Naive thymus-derived CD4-positive, alpha-beta T cell (primary cell): ENCODE results near the gene RPL35A. TPM values are rescaled to one million over a fixed set of nuclear protein-coding genes. Genes with fewer than 3 reads are reported as not detected.
"Not testable (repeated sequence)": the region's sequence is repeated elsewhere in the genome, so short reads cannot be mapped to it uniquely, and the experiment has no call there.

ENCODE experiments used
- ATAC-seq: fragments of 150-1000 bp; cut with Tn5 transposase; 2 replicates; pipeline ENCODE4 v1.10.0; 2021; ENCODE audit warnings: mild to moderate bottlenecking, moderate library complexity
- CTCF ChIA-PET: fragments of 350-600 bp; sonication (Branson Sonifier 250); formaldehyde crosslinking; loops from one replicate; lab custom pipeline; 2021; ENCODE audit warnings: antibody characterized with exemption; lab: Charles Lee
- POLR2A ChIA-PET: fragments of 350-600 bp; sonication (Branson Sonifier 250); formaldehyde crosslinking; loops from one replicate; lab custom pipeline; 2021; ENCODE audit warnings: antibody characterized with exemption, inconsistent platforms; lab: Charles Lee
- DNase-seq, 9 donors: peaks; one replicate each; pipeline versions ENCODE4 v3.0.0 to v3.0.0-alpha.2; 2020 to 2022; ENCODE audit warnings: mixed read lengths in 1 of 9
- H3K27ac ChIP-seq: one replicate; pipeline ENCODE4 v1.7.0; 2013; ENCODE audit warnings: mild to moderate bottlenecking, low read depth, low read length, moderate library complexity
- H3K27me3 ChIP-seq, 2 donors: one replicate each; pipeline ENCODE4 v1.7.0; 2013; ENCODE audit warnings: low read length in 2 of 2, mild to moderate bottlenecking in 2 of 2, moderate library complexity in 2 of 2; ENCODE audit not compliant: control insufficient read depth in 2 of 2, insufficient read depth in 2 of 2
- H3K36me3 ChIP-seq, 3 experiments: 1 replicate in 2 of 3; 2 replicates in 1 of 3; pipeline ENCODE4 v1.7.0; 2013; ENCODE audit warnings: low read length in 3 of 3, mild to moderate bottlenecking in 3 of 3, moderate library complexity in 1 of 3; ENCODE audit not compliant: insufficient read depth in 3 of 3, control insufficient read depth in 2 of 3
- H3K4me1 ChIP-seq, 2 donors: one replicate each; pipeline ENCODE4 v1.7.0; 2013; ENCODE audit warnings: low read length in 2 of 2, mild to moderate bottlenecking in 2 of 2, moderate library complexity in 1 of 2; ENCODE audit not compliant: control insufficient read depth in 2 of 2, insufficient read depth in 2 of 2
- H3K4me3 ChIP-seq: 2 replicates; pipeline ENCODE4 v1.7.0; 2013; ENCODE audit warnings: mild to moderate bottlenecking, low read length
- H3K9me3 ChIP-seq, 3 experiments: 1 replicate in 2 of 3; 2 replicates in 1 of 3; pipeline ENCODE4 v1.7.0; 2013; ENCODE audit warnings: low read length in 3 of 3; ENCODE audit not compliant: control insufficient read depth in 2 of 3
- H3K27ac Mint-ChIP-seq, 9 donors: one replicate each; pipeline ENCODE4 v1.8.0; 2020 to 2022; ENCODE audit warnings: mixed read lengths in 9 of 9, mild to moderate bottlenecking in 8 of 9, moderate library complexity in 5 of 9, inconsistent platforms in 2 of 9
- H3K27me3 Mint-ChIP-seq, 5 donors: one replicate each; pipeline ENCODE4 v1.8.0; 2021 to 2022; ENCODE audit warnings: mixed read lengths in 5 of 5, mild to moderate bottlenecking in 1 of 5
- H3K36me3 Mint-ChIP-seq, 5 donors: one replicate each; pipeline ENCODE4 v1.8.0; 2020 to 2022; ENCODE audit warnings: mixed read lengths in 5 of 5, mild to moderate bottlenecking in 3 of 5, inconsistent platforms in 1 of 5
- H3K4me1 Mint-ChIP-seq, 7 donors: one replicate each; pipeline ENCODE4 v1.8.0; 2020 to 2022; ENCODE audit warnings: mixed read lengths in 7 of 7, mild to moderate bottlenecking in 3 of 7, inconsistent platforms in 1 of 7
- H3K4me3 Mint-ChIP-seq, 10 donors: one replicate each; pipeline ENCODE4 v1.8.0; 2020 to 2022; ENCODE audit warnings: mild to moderate bottlenecking in 10 of 10, mixed read lengths in 10 of 10, moderate library complexity in 6 of 10, inconsistent platforms in 2 of 10
- H3K9me3 Mint-ChIP-seq, 11 donors: one replicate each; pipeline ENCODE4 v1.8.0; 2020 to 2022; ENCODE audit warnings: mixed read lengths in 11 of 11, mild to moderate bottlenecking in 4 of 11, inconsistent platforms in 1 of 11, moderate library complexity in 1 of 11
- intact Hi-C, 2 donors: fragments of 100-400 bp; cut with micrococcal nuclease; formaldehyde crosslinking; loops; one replicate each; pipeline ENCODE4 v1.15.1; 2023
- polyA plus RNA-seq, 2 donors: library from polyadenylated mRNA; unstranded; fragments of 300-500 nt; fragmentation: Illumina TruSeq; gene quantifications; one replicate each; pipeline ENCODE4 v1.2.3, GENCODE V29; 2021
- total RNA-seq, 6 experiments: library from RNA in 5 of 6; stranded (reverse) in 5 of 6; gene quantifications; 1 replicate in 5 of 6; 2 replicates in 1 of 6; pipeline ENCODE4 v1.2.3 and lab custom pipeline; 2021 to 2026

RPL35A gene
- total and polyA plus RNA-seq, 7 experiments from 2014 or later: 1,070 to 2,760 (median 1,979) TPM

DNA sequence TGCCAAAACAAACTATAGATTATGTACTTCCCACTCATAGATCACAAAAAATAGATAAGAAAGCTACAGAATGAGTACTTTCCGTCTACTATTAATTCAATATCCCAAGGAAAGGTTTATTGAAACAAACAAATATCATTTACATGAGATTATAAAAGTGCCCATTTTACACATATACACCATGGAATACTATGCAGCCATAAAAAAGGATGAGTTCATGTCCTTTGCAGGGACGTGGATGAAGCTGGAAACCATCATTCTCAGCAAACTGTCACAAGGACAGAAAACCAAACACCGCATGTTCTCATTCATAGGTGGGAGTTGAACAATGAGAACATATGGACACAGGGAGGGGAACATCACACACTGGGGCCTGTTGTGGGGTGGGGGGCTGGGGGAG is 22.4 kb upstream of the RPL35A start:
- H3K27ac Mint-ChIP-seq, H3K4me3 Mint-ChIP-seq, H3K4me1 ChIP-seq, ATAC-seq, H3K27me3 Mint-ChIP-seq, H3K9me3 ChIP-seq, H3K27me3 ChIP-seq, H3K4me3 ChIP-seq, intact Hi-C loops, H3K4me1 Mint-ChIP-seq, H3K36me3 ChIP-seq, H3K27ac ChIP-seq, H3K9me3 Mint-ChIP-seq, DNase-seq: not testable (repeated sequence)
- ChIA-PET CTCF (interaction anchor here (0.6 kb wide), 1 partner anchor 741 kb away, joined by 3 read pairs; no protein-coding TSS in a partner anchor), POLR2A (interaction anchor here (0.6 kb wide), 1 partner anchor 217 kb away, joined by 4 read pairs; no protein-coding TSS in a partner anchor)
- peaks cover 14 to 53% (median 31%) of the 10 kb centered on the region in 5 donors for H3K36me3 Mint-ChIP-seq

DNA sequence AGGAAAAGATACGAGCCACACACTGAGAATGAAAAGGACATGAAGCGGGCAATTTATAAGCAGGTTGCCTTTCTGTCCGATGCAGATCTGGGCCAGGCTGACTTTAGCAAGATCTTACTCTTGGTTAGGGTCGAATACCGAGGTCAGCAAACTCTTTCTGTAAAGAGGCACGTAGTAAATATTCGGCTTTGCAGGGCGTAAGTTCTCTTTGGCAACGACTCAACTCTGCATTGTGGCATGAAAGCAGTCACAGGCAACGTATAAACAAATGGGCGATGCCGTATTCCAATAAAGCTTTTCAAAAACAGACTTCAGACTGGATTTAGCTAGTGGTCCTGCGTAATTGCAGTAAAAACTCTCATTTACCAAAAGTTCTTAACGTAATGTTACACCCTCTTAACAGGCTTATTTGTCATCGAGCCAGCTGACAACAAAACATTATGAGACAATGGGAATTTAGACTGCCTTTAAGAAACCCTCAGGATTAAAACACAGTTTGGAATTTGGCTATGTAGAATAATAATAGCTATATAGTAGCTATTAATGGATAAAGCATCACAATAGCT is 13.1 kb upstream of the RPL35A start:
- Histone ChIP-seq H3K27ac (no peak overlapping the region), H3K4me1 (no peaks in the 10 kb centered on the region), H3K27me3 (no peaks in the 10 kb centered on the region), H3K9me3 (no peaks in the 10 kb centered on the region), H3K4me3 (no peak overlapping the region), H3K36me3 (no peaks in the 10 kb centered on the region)
- ATAC-seq (no peak), DNase-seq (no peak)
- no peaks in the 10 kb centered on the region for H3K9me3 Mint-ChIP-seq
- no peaks in the 10 kb centered on the region for H3K27me3 Mint-ChIP-seq
- ChIA-PET CTCF (no interaction called here), POLR2A (interaction anchor here (0.5 kb wide), 1 partner anchor 14 kb away, joined by 3 read pairs; no protein-coding TSS in a partner anchor)
- H3K4me3 Mint-ChIP-seq: no peak overlapping the region
- peaks cover 0 to 6% (median 0%) of the 10 kb centered on the region in 7 donors for H3K4me1 Mint-ChIP-seq
- no peak overlapping the region for H3K27ac Mint-ChIP-seq
- H3K36me3 Mint-ChIP-seq: peaks cover 0 to 17% (median 8%) of the 10 kb centered on the region in 5 donors
- intact Hi-C loops: no loop called here

DNA sequence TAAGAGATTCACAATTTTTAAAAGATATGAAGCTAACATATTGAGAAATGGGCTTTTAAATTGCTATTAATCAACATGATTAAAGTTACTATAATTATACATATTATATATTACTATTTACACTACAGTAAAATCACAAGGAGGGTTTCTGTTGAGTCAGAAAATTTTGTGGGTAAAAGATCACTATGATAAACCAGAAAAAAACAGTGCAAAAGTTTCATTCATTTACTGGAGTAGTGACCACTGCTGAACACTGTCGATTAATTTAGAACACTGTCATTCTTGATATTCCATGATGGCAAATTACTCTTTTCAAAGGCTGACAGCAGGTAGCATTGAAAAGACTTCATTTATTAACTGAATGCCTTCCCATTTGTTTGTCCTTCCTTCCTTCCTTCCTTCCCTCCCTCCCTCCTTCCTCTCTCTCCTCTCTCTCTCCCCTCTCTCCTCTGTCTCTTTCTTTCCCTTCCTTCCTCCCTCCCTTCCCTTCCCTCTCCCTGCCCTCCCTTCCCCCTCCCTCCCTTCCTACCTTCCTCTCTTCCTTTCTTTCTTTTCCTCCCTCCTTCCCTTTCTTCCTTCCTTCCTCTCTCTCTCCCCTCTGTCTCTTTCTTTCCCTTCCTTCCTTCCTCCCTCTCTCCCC is 9.1 kb upstream of the RPL35A start:
- H3K27ac ChIP-seq: no peak overlapping the region
- no peaks in the 10 kb centered on the region for H3K36me3 ChIP-seq
- H3K4me1 ChIP-seq: no peaks in the 10 kb centered on the region
- Mint-ChIP-seq H3K9me3 (no peaks in the 10 kb centered on the region), H3K4me3 (no peak overlapping the region), H3K36me3 (peaks cover 0 to 24% (median 8%) of the 10 kb centered on the region in 5 donors), H3K27ac (no peak overlapping the region), H3K4me1 (peaks cover 0 to 6% (median 0%) of the 10 kb centered on the region in 7 donors), H3K27me3 (no peaks in the 10 kb centered on the region)
- DNase-seq (no peak), ATAC-seq (no peak)
- ChIA-PET POLR2A (no interaction called here), CTCF (interaction anchor here (0.6 kb wide), 1 partner anchor 191 kb away, joined by 3 read pairs; no protein-coding TSS in a partner anchor)
- H3K27me3 ChIP-seq: no peaks in the 10 kb centered on the region
- no peak overlapping the region for H3K4me3 ChIP-seq
- H3K9me3 ChIP-seq: no peaks in the 10 kb centered on the region
- intact Hi-C loops: loop anchor here in 1 of 2 donors (10.0 kb wide), 1 partner anchor 346 kb away; no protein-coding TSS in a partner anchor

DNA sequence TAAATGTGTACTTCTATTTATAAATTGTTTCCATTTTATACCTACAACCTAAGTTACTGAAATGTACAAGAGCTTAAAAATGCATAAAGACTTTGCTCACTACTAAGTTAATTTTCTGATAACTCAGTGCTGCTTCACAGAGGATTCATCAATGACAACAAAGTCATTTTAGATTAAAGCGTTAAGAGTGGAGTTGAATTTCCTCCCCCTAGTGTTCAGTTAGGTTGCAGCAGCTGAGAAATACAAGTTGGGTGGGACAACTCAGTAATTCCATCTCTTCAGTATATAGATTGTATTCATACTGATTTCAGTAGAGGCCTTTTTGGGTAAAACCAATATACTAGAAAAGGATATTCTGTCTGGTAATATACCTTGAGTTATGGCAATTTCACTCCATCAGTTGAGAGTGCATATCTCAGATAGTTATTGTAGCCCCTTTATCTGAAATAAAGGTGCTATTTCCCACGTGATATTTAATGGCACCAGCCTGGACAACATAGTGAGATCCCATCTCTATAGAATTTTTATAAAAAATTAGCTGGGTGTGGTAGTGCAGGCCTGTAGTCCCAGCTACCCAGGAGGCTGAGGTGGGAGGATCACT is 6.9 kb upstream of the RPL35A start:
- no peak overlapping the region for H3K4me3 Mint-ChIP-seq
- no peak overlapping the region for H3K4me3 ChIP-seq
- peaks cover 0 to 8% (median 0%) of the 10 kb centered on the region in 7 donors for H3K4me1 Mint-ChIP-seq
- H3K9me3 Mint-ChIP-seq: no peaks in the 10 kb centered on the region
- peaks cover 0 to 19% (median 8%) of the 10 kb centered on the region in 5 donors for H3K36me3 Mint-ChIP-seq
- DNase-seq (peak in 7 of 9 donors; percentile 24 to 63 (median 48)), ATAC-seq (peak; percentile 82)
- no peaks in the 10 kb centered on the region for H3K36me3 ChIP-seq
- H3K27me3 Mint-ChIP-seq: peaks cover 0 to 2% (median 0%) of the 10 kb centered on the region in 5 donors
- intact Hi-C loops: loop anchor here (1.0 to 10.0 kb wide), 3 partner anchors 37 to 348 kb away; no protein-coding TSS in a partner anchor
- H3K27ac Mint-ChIP-seq: no peak overlapping the region
- no peaks in the 10 kb centered on the region for H3K4me1 ChIP-seq
- CTCF ChIA-PET: interaction anchor here (0.6 to 0.9 kb wide), 3 partner anchors 37 to 624 kb away, joined by 4 to 8 read pairs (median 5); no protein-coding TSS in a partner anchor
- no peaks in the 10 kb centered on the region for H3K27me3 ChIP-seq
- POLR2A ChIA-PET: no interaction called here
- no peak overlapping the region for H3K27ac ChIP-seq
- H3K9me3 ChIP-seq: no peaks in the 10 kb centered on the region

DNA sequence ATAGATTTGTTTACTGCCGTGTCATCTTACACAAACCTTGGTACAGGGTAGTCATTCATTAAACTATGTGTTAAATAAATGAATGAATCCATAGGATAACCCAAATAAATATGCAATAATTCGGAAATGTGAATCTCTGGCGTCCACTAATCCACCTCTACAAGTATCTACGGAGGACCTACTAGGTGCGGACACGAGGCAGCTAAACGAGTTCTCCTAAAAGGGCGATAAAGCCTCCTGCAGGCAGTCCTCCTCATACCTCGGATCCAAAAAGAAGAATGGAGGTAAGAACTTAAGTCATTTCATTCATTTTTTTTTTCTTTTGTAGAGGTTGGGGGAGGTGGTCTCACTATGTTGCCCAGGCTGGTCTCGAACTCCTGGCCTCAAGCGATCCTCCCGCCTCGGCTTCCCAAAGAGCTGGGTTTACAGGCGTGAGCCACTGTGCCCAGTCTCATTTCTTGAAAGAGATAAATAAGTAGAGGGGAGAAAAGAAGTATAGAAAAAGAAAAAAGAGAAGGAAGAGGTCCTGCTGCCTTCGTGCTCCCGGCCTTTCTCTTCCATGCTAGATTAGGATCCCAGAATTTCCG is 706 bp upstream of the RPL35A start:
- Mint-ChIP-seq H3K4me1 (peaks cover 27 to 45% (median 39%) of the 10 kb centered on the region in 7 donors), H3K4me3 (peak overlapping the region; percentile 91 to 99 (median 96)), H3K27me3 (peaks cover 0 to 2% (median 0%) of the 10 kb centered on the region in 5 donors), H3K27ac (peak overlapping the region; percentile 95 to 100 (median 100)), H3K36me3 (peaks cover 10 to 30% (median 22%) of the 10 kb centered on the region in 5 donors), H3K9me3 (peaks cover 0 to 4% (median 0%) of the 10 kb centered on the region in 11 donors)
- peaks cover 0 to 30% (median 23%) of the 10 kb centered on the region in 3 experiments for H3K36me3 ChIP-seq
- H3K4me3 ChIP-seq: peak overlapping the region; percentile 97
- POLR2A ChIA-PET: interaction anchor here (0.6 to 3.0 kb wide), 5 partner anchors 9 to 1540 kb away, joined by 3 to 26 read pairs (median 3); a partner anchor contains a TSS
- H3K27me3 ChIP-seq: no peaks in the 10 kb centered on the region
- peaks cover 14 to 26% of the 10 kb centered on the region in 2 donors for H3K4me1 ChIP-seq
- intact Hi-C loops: loop anchor here (1.0 to 10.0 kb wide), 4 partner anchors 43 to 354 kb away; partner anchors contain the start of gene RUBCN (in 2 of the 2)
- no peak for ATAC-seq
- no peaks in the 10 kb centered on the region for H3K9me3 ChIP-seq
- H3K27ac ChIP-seq: peak overlapping the region; percentile 93
- no peak for DNase-seq
- CTCF ChIA-PET: interaction anchor here (1.7 kb wide), 1 partner anchor 12 kb away, joined by 4 read pairs; no protein-coding TSS in a partner anchor

DNA sequence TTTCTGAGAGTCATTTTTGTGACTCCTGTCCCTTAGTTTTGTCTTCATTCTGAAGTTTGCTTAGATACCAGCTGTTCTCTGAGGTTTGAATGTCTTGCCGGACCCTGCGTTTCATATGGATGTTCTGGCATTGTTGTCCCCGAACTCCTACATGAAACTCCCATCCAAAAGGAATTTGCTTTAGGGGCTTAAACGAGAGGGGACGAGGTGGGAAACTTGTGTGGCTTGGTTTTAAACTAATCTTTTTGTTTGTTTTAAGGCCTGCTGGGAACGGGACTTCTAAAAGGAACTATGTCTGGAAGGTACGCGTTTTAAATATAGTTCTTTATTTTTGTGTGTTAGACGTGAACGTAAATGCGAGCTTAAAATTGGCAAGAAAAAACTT is 679 bp downstream of the RPL35A start:
- ChIA-PET POLR2A (interaction anchor here (0.7 to 3.0 kb wide), 8 partner anchors 8 to 23 kb away, joined by 3 to 26 read pairs (median 5); partner anchors contain the start of gene LMLN), CTCF (interaction anchor here (1.7 kb wide), 1 partner anchor 11 kb away, joined by 4 read pairs; no protein-coding TSS in a partner anchor)
- intact Hi-C loops: loop anchor here (1.0 to 10.0 kb wide), 4 partner anchors 10 to 396 kb away; partner anchors contain the start of genes LMLN (in 2 of the 2), BDH1 (in 1 of the 2), FYTTD1 (in 1 of the 2) and LRCH3 (in 1 of the 2)
- H3K27me3 Mint-ChIP-seq: peaks cover 0 to 2% (median 0%) of the 10 kb centered on the region in 5 donors
- H3K9me3 Mint-ChIP-seq: peaks cover 0 to 4% (median 0%) of the 10 kb centered on the region in 11 donors
- H3K4me1 ChIP-seq: peaks cover 14 to 26% of the 10 kb centered on the region in 2 donors
- H3K4me3 ChIP-seq: peak overlapping the region; percentile 97
- H3K4me3 Mint-ChIP-seq: peak overlapping the region; percentile 91 to 99 (median 96)
- DNase-seq (no peak), ATAC-seq (no peak)
- no peaks in the 10 kb centered on the region for H3K9me3 ChIP-seq
- peaks cover 10 to 33% (median 28%) of the 10 kb centered on the region in 5 donors for H3K36me3 Mint-ChIP-seq
- H3K27ac Mint-ChIP-seq: peak overlapping the region; percentile 95 to 100 (median 100)
- peaks cover 27 to 52% (median 41%) of the 10 kb centered on the region in 7 donors for H3K4me1 Mint-ChIP-seq
- H3K27me3 ChIP-seq: no peaks in the 10 kb centered on the region
- H3K36me3 ChIP-seq: peaks cover 0 to 44% (median 34%) of the 10 kb centered on the region in 3 experiments
- peak overlapping the region; percentile 93 for H3K27ac ChIP-seq
